ENCODE data around the gene CDK2AP2. TPM values are rescaled to one million over a fixed set of nuclear protein-coding genes. Genes with fewer than 3 reads are reported as not detected.

Gene CDK2AP2
- polyA plus RNA-seq, 3 donors: 47.8 to 80.2 (median 78.5) TPM

GRCh38 chr11:67507242-67507863, 609 bp downstream of the CDK2AP2 start:
- Mint-ChIP-seq H3K9me3 (peaks cover 0 to 1% (median 0%) of the 10 kb centered on the region in 7 donors), H3K4me3 (peak overlapping the region; percentile 73 to 87), H3K27me3 (ENCODE audit: low read depth in 3 of 3) (peaks cover 5 to 16% (median 7%) of the 10 kb centered on the region in 3 donors), H3K4me1 (peaks cover 33% of the 10 kb centered on the region), H3K36me3 (peaks cover 14 to 27% of the 10 kb centered on the region in 2 donors), H3K27ac (peak overlapping the region; percentile 88 to 98 (median 95))
- Histone ChIP-seq H3K4me3 (replicated peaks in 1 of 3; ENCODE audit: low read depth in 2 of 3, low read length in 3 of 3) (peak overlapping the region; percentile 26 to 83 (median 69)), H3K9ac (ENCODE audit: insufficient read depth, low read length, poor library complexity, severe bottlenecking) (peak overlapping the region; percentile 95), H3K79me2 (ENCODE audit: insufficient read depth, low read length) (peaks cover 40% of the 10 kb centered on the region), H3K4me2 (replicated peaks; ENCODE audit: extremely low read depth, low read length, poor library complexity, severe bottlenecking) (peak overlapping the region; percentile 97), H3K4me1 (ENCODE audit: control insufficient read depth in 1 of 2, insufficient read depth in 2 of 2, low read length in 2 of 2) (peaks cover 46 to 54% of the 10 kb centered on the region in 2 donors), H3K36me3 (replicated peaks in 1 of 2; ENCODE audit: control insufficient read depth in 1 of 2, insufficient read depth in 2 of 2, low read length in 2 of 2) (peaks cover 8 to 9% of the 10 kb centered on the region in 2 donors), H3K27me3 (ENCODE audit: control insufficient read depth in 2 of 2, insufficient read depth in 2 of 2, low read length in 2 of 2) (peaks cover 0 to 13% of the 10 kb centered on the region in 2 donors), H3K27ac (ENCODE audit: low read depth in 1 of 2, low read length in 2 of 2) (peak overlapping the region; percentile 71 to 93), H2AFZ (ENCODE audit: insufficient read depth, low read depth, low read length, poor library complexity, severe bottlenecking) (peak overlapping the region; percentile 86), H4K20me1 (ENCODE audit: insufficient read depth, low read length) (peaks cover 38% of the 10 kb centered on the region), H3K9me3 (replicated peaks in 1 of 2; ENCODE audit: control insufficient read depth in 1 of 2, insufficient read depth in 1 of 2, low read length in 2 of 2) (no peaks in the 10 kb centered on the region)
- DNase-seq: no peak
- TF ChIP-seq, protein P1, sequence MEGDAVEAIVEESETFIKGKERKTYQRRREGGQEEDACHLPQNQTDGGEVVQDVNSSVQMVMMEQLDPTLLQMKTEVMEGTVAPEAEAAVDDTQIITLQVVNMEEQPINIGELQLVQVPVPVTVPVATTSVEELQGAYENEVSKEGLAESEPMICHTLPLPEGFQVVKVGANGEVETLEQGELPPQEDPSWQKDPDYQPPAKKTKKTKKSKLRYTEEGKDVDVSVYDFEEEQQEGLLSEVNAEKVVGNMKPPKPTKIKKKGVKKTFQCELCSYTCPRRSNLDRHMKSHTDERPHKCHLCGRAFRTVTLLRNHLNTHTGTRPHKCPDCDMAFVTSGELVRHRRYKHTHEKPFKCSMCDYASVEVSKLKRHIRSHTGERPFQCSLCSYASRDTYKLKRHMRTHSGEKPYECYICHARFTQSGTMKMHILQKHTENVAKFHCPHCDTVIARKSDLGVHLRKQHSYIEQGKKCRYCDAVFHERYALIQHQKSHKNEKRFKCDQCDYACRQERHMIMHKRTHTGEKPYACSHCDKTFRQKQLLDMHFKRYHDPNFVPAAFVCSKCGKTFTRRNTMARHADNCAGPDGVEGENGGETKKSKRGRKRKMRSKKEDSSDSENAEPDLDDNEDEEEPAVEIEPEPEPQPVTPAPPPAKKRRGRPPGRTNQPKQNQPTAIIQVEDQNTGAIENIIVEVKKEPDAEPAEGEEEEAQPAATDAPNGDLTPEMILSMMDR (IDR thresholded peaks at IDR 0.05): no peak
- 35% methylated on average over 32 of the region's 33 CpGs for WGBS (ENCODE audit: insufficient coverage)
- intact Hi-C loops (cut with micrococcal nuclease): loop anchor here (2.0 to 10.0 kb wide), 4 partner anchors 80 to 233 kb away; partner anchors contain the start of genes POLD4 (in 1 of the 2) and RPS6KB2 (in 1 of the 2)

GRCh38 chr11:67506426-67507051, 1.4 kb downstream of the CDK2AP2 start:
- peak overlapping the region; percentile 92 to 98 (median 96) for H3K27ac Mint-ChIP-seq
- Histone ChIP-seq H3K9me3 (replicated peaks in 1 of 2; ENCODE audit: control insufficient read depth in 1 of 2, insufficient read depth in 1 of 2, low read length in 2 of 2) (no peaks in the 10 kb centered on the region), H3K4me1 (ENCODE audit: control insufficient read depth in 1 of 2, insufficient read depth in 2 of 2, low read length in 2 of 2) (peaks cover 51 to 62% of the 10 kb centered on the region in 2 donors), H3K27me3 (ENCODE audit: control insufficient read depth in 2 of 2, insufficient read depth in 2 of 2, low read length in 2 of 2) (peaks cover 0 to 9% of the 10 kb centered on the region in 2 donors), H3K4me2 (replicated peaks; ENCODE audit: extremely low read depth, low read length, poor library complexity, severe bottlenecking) (peak overlapping the region; percentile 97), H3K79me2 (ENCODE audit: insufficient read depth, low read length) (peaks cover 44% of the 10 kb centered on the region), H4K20me1 (ENCODE audit: insufficient read depth, low read length) (peaks cover 47% of the 10 kb centered on the region), H3K36me3 (replicated peaks in 1 of 2; ENCODE audit: control insufficient read depth in 1 of 2, insufficient read depth in 2 of 2, low read length in 2 of 2) (peaks cover 16 to 17% of the 10 kb centered on the region in 2 donors), H3K27ac (ENCODE audit: low read depth in 1 of 2, low read length in 2 of 2) (peak overlapping the region; percentile 93 to 100), H2AFZ (ENCODE audit: insufficient read depth, low read depth, low read length, poor library complexity, severe bottlenecking) (no peak overlapping the region), H3K9ac (ENCODE audit: insufficient read depth, low read length, poor library complexity, severe bottlenecking) (no peak overlapping the region), H3K4me3 (replicated peaks in 1 of 3; ENCODE audit: low read depth in 2 of 3, low read length in 3 of 3) (peak overlapping the region in 1 of 3 experiments; percentile 98)
- TF ChIP-seq, protein P1 (IDR thresholded peaks at IDR 0.05): peak; percentile 60
- 86% methylated on average over 6 of the region's 16 CpGs for WGBS (ENCODE audit: insufficient coverage)
- peaks cover 0 to 1% (median 0%) of the 10 kb centered on the region in 7 donors for H3K9me3 Mint-ChIP-seq
- peaks cover 5 to 16% (median 7%) of the 10 kb centered on the region in 3 donors for H3K27me3 Mint-ChIP-seq (ENCODE audit: low read depth in 3 of 3)
- peaks cover 21 to 35% of the 10 kb centered on the region in 2 donors for H3K36me3 Mint-ChIP-seq
- H3K4me3 Mint-ChIP-seq: peak overlapping the region; percentile 88 to 94
- no peak for DNase-seq
- H3K4me1 Mint-ChIP-seq: peaks cover 37% of the 10 kb centered on the region
- intact Hi-C loops (cut with micrococcal nuclease): loop anchor here (1.0 to 10.0 kb wide), 7 partner anchors 23 to 232 kb away; partner anchors contain the start of genes AIP (in 1 of the 2), POLD4 (in 1 of the 2), PPP1CA (in 1 of the 2) and RPS6KB2 (in 1 of the 2)

Data from CD14-positive monocyte (primary cell).